GM12892 (cell line): ENCODE data around the gene NUDT3.
A peak's percentile ranks its signal among the peaks of the same experiment; 100 is the strongest.
"Not testable (repeated sequence)": the region's sequence is repeated elsewhere in the genome, so short reads cannot be mapped to it uniquely, and the experiment has no call there.

Experiments used
- DNase-seq: peaks from one replicate; pipeline ENCODE4 v3.0.0; 2011; ENCODE audit not compliant: insufficient read length
- FAIRE-seq: peaks from 2 replicates; lab custom pipeline; 2011; peaks lifted over from hg19 to GRCh38; lab: Jason Lieb, UNC
- POLR2A ChIP-seq: IDR thresholded peaks from 2 replicates; pipeline ENCODE4 v1.6.1; 2011; ENCODE audit warnings: low read depth, low read length, control low read depth
- POLR2AphosphoS5 ChIP-seq: IDR thresholded peaks from 2 replicates; pipeline ENCODE4 v1.6.1; 2011; ENCODE audit warnings: low read depth, low read length, control low read depth
- TAF1 ChIP-seq: IDR thresholded peaks from 2 replicates; pipeline ENCODE4 v1.6.1; 2011; ENCODE audit warnings: low read depth, mild to moderate bottlenecking, control low read depth, low read length, borderline replicate concordance

NUDT3 gene

GRCh38 chr6:34360556-34360955, 31.9 kb downstream of the NUDT3 start:
- no peak for TF ChIP-seq TAF1
- no peak for TF ChIP-seq POLR2A
- TF ChIP-seq POLR2AphosphoS5, result no peak
- FAIRE-seq, result no peak
- no peak for DNase-seq

GRCh38 chr6:34359418-34360158, 32.9 kb downstream of the NUDT3 start:
- FAIRE-seq (no peak), DNase-seq (no peak)
- TF ChIP-seq POLR2AphosphoS5, result no peak
- no peak for TF ChIP-seq POLR2A
- no peak for TF ChIP-seq TAF1

- no peak for DNase-seq
- no peak for FAIRE-seq
- no peak for TF ChIP-seq TAF1
- TF ChIP-seq POLR2A, result no peak
- no peak for TF ChIP-seq POLR2AphosphoS5
Observed at GRCh38 chr6:34358389-34358905, 34.0 kb downstream of the NUDT3 start.

- DNase-seq (no peak), FAIRE-seq (no peak)
- no peak for TF ChIP-seq POLR2A
- no peak for TF ChIP-seq POLR2AphosphoS5
- no peak for TF ChIP-seq TAF1
Observed at GRCh38 chr6:34357937-34358336, 34.5 kb downstream of the NUDT3 start.

GRCh38 chr6:34355889-34356288, 36.6 kb downstream of the NUDT3 start:
- DNase-seq, result no peak
- no peak for FAIRE-seq
- no peak for TF ChIP-seq POLR2AphosphoS5

- not testable (repeated sequence) for DNase-seq, FAIRE-seq
Observed at GRCh38 chr6:34354230-34354629, 38.2 kb downstream of the NUDT3 start.

- FAIRE-seq, DNase-seq: not testable (repeated sequence)
Observed at GRCh38 chr6:34353530-34353929, 38.9 kb downstream of the NUDT3 start.

- DNase-seq (no peak), FAIRE-seq (peak; percentile 58)
- TF ChIP-seq TAF1 (no peak), POLR2A (no peak), POLR2AphosphoS5 (no peak)
Observed at GRCh38 chr6:34352305-34352937, 40.0 kb downstream of the NUDT3 start.

GRCh38 chr6:34350934-34351217, 41.6 kb downstream of the NUDT3 start:
- DNase-seq (no peak), FAIRE-seq (no peak)
- no peak for TF ChIP-seq POLR2A

- DNase-seq (no peak), FAIRE-seq (no peak)
- no peak for TF ChIP-seq TAF1
- no peak for TF ChIP-seq POLR2AphosphoS5
- TF ChIP-seq POLR2A, result no peak
Observed at GRCh38 chr6:34350137-34350933, 42.1 kb downstream of the NUDT3 start.

GRCh38 chr6:34349211-34349610, 43.3 kb downstream of the NUDT3 start:
- TF ChIP-seq TAF1 (no peak), POLR2A (no peak), POLR2AphosphoS5 (no peak)
- DNase-seq, result no peak
- FAIRE-seq, result no peak

- TF ChIP-seq POLR2A, result no peak
- TF ChIP-seq POLR2AphosphoS5, result no peak
- TF ChIP-seq TAF1, result no peak
- DNase-seq (no peak), FAIRE-seq (no peak)
Observed at GRCh38 chr6:34347303-34347702, 45.2 kb downstream of the NUDT3 start.
